Nephron progenitor cell (in vitro differentiated cells): ENCODE data around the gene STX10.

Experiments
- DNase-seq: peaks from one replicate; pipeline ENCODE4 v3.0.0; 2021
- H3K27ac Mint-ChIP-seq: 2 replicates; pipeline ENCODE4 v1.8.0; 2021; ENCODE audit warnings: mild to moderate bottlenecking, moderate library complexity, mixed read lengths
- H3K27me3 Mint-ChIP-seq: 2 replicates; pipeline ENCODE4 v1.8.0; 2021; ENCODE audit warnings: mild to moderate bottlenecking, low read depth, mixed read lengths; ENCODE audit not compliant: poor library complexity
- H3K36me3 Mint-ChIP-seq: 2 replicates; pipeline ENCODE4 v1.8.0; 2021; ENCODE audit warnings: low read depth, mixed read lengths
- H3K4me1 Mint-ChIP-seq: 2 replicates; pipeline ENCODE4 v1.8.0; 2021; ENCODE audit warnings: mixed read lengths
- H3K4me3 Mint-ChIP-seq: 2 replicates; pipeline ENCODE4 v1.8.0; 2021; ENCODE audit warnings: mild to moderate bottlenecking, moderate library complexity, mixed read lengths
- H3K9me3 Mint-ChIP-seq: 2 replicates; pipeline ENCODE4 v1.8.0; 2021; ENCODE audit warnings: mild to moderate bottlenecking, moderate library complexity, mixed read lengths
- TF ChIP-seq, protein P1 (sequence below): fragments of 200-600 bp; sonication (generic); IDR thresholded peaks from 2 replicates; pipeline ENCODE4 v1.5.0; 2021; ENCODE audit warnings: antibody characterized with exemption

The STX10 gene, protein sequence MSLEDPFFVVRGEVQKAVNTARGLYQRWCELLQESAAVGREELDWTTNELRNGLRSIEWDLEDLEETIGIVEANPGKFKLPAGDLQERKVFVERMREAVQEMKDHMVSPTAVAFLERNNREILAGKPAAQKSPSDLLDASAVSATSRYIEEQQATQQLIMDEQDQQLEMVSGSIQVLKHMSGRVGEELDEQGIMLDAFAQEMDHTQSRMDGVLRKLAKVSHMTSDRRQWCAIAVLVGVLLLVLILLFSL

DNA sequence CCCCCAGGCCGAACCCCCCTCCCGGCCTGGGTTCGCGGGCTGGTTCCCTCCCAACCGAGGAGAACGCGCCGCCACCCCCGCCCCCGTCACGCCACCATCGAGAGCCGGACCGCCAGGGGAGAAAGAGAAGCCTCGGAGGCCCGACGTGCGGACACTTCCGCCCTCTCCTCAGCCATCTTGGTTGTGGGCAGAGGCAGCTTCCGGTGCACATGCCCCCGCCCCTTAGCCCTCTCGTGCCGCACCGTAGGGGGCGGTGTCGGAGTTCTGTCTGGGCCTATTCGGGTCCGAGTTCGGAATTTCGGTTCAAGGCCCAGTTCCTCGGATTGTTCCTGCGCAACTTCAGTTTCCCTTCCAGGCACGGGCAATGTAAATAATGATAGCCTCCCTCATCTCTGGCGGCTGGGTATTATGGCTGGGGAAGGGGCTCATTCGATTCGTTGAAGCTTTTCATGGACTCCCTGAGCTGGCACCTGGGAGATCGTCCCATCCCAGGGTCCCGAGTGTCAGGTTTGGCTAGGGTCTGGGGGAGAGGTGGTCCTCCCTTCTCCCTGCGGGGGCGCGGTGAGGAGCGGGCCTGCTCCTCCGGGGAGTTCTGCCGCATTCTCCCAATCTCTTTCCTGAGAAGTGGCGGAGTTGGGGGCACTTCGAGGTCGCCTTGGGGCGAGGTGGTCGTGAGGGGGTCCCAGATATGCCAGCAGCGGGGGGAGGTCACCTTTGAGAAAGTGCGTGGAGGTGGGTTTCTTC, at the start of gene STX10, which contains the start of gene IER2:
STX10 (minus strand) TSS at position 189 of the 744 bp plus-strand sequence. CDS start 202 bp downstream, outside the sequence.
IER2 (plus strand) TSS at position 225 of the 744 bp plus-strand sequence. CDS start 2,776 bp downstream, outside the sequence.
- no peaks in the 10 kb centered on the region for H3K9me3 Mint-ChIP-seq
- peak; percentile 85 for DNase-seq
- peak within 1 kb of the TSS; percentile 96 for H3K4me3 Mint-ChIP-seq
- H3K27ac Mint-ChIP-seq = peak within 1 kb of the TSS; percentile 99
- TF ChIP-seq, protein P1, sequence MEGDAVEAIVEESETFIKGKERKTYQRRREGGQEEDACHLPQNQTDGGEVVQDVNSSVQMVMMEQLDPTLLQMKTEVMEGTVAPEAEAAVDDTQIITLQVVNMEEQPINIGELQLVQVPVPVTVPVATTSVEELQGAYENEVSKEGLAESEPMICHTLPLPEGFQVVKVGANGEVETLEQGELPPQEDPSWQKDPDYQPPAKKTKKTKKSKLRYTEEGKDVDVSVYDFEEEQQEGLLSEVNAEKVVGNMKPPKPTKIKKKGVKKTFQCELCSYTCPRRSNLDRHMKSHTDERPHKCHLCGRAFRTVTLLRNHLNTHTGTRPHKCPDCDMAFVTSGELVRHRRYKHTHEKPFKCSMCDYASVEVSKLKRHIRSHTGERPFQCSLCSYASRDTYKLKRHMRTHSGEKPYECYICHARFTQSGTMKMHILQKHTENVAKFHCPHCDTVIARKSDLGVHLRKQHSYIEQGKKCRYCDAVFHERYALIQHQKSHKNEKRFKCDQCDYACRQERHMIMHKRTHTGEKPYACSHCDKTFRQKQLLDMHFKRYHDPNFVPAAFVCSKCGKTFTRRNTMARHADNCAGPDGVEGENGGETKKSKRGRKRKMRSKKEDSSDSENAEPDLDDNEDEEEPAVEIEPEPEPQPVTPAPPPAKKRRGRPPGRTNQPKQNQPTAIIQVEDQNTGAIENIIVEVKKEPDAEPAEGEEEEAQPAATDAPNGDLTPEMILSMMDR = peak; percentile 24
- peaks cover 12% of the 10 kb centered on the region for H3K36me3 Mint-ChIP-seq
- peaks cover 18% of the 10 kb centered on the region for H3K27me3 Mint-ChIP-seq
- H3K4me1 Mint-ChIP-seq = peaks cover 18% of the 10 kb centered on the region

DNA sequence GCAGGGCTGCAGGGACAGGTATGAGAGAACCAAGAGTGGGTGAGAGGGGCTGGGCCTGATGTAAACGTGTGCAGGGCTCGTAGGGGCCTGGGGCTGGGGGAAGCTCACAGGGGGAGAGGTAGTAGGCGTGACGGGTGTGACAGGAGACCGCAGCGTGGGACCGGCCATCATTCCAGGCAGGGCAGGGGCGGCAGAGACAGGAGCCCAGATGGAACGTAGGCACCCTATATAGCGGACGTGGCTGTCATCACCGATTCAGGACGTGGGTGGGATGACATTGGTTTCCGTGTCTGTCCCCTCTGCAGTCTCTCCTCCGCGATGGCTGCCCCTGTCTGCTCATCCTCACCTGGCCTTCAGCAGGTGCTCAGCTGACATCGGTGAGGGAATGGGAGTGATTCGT, 48.5 kb upstream of the STX10 start:
- Mint-ChIP-seq H3K36me3 (no peaks in the 10 kb centered on the region), H3K27ac (no peak overlapping the region), H3K4me3 (no peak overlapping the region), H3K4me1 (peaks cover 13% of the 10 kb centered on the region), H3K9me3 (no peaks in the 10 kb centered on the region), H3K27me3 (peaks cover 8% of the 10 kb centered on the region)
- no peak for DNase-seq
- TF ChIP-seq, protein P1 = no peak

DNA sequence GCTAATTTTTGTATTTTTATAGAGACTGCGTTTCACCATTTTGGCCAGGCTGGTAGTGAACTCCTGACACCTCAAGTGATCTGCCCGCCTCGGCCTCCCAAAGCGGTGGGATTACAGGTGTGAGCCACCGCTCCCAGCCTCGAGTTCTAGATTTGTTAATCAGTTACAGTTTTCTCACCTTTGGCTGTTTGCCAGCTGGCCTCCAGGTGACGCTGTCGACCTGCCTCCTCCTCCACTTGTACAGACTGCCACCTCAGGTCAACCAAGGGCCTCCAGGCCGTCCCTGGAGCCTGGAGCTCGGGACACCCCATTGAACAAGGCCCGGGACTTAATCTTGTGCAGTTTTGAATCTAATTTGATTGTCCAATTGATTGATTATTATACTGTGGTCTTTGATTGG, 45.5 kb upstream of the STX10 start:
- Mint-ChIP-seq H3K4me1 (peaks cover 15% of the 10 kb centered on the region), H3K27me3 (peaks cover 9% of the 10 kb centered on the region), H3K4me3 (no peak overlapping the region), H3K9me3 (no peaks in the 10 kb centered on the region), H3K36me3 (no peaks in the 10 kb centered on the region), H3K27ac (no peak overlapping the region)
- TF ChIP-seq, protein P1 = peak; percentile 60
- peak; percentile 56 for DNase-seq

DNA sequence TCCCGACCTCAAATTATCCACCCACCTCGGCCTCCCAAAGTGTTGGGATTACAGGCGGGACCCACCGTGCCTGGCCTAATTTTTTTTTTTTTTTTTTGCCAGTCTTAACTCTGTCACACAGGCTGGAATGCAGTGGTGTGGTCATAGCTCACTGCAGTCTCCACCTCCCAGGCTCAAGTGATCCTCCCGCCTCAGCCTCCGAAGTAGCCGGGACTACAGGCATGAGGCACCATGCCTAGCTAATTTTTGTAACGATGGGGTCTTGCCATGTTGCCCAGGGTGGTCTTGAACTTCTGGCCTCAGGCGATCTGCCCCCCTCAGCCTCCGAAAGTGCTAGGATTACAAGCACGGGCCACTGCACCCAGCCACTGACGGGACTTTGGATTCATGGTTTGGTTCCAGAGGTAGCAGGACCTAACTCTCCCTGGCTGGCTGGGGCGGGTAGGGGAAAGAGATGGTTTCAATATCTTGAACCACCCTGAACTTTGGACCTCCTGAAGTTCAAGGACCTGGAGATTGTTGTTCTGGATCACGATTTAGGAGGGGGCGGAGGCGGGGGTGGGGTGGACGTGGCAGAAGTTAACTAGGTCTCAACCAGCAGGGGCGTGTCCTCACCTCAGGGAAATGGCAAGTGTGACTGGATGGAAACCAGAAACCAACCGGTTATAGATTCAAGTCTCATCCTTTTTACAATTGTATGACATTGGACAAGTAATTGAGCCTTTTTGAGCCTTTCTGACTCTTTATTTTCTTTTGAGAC, 40.8 kb upstream of the STX10 start:
- no peak overlapping the region for H3K27ac Mint-ChIP-seq
- no peak overlapping the region for H3K4me3 Mint-ChIP-seq
- DNase-seq = no peak
- no peaks in the 10 kb centered on the region for H3K9me3 Mint-ChIP-seq
- H3K4me1 Mint-ChIP-seq = peaks cover 17% of the 10 kb centered on the region
- TF ChIP-seq, protein P1 = no peak
- H3K36me3 Mint-ChIP-seq = no peaks in the 10 kb centered on the region
- peaks cover 5% of the 10 kb centered on the region for H3K27me3 Mint-ChIP-seq

DNA sequence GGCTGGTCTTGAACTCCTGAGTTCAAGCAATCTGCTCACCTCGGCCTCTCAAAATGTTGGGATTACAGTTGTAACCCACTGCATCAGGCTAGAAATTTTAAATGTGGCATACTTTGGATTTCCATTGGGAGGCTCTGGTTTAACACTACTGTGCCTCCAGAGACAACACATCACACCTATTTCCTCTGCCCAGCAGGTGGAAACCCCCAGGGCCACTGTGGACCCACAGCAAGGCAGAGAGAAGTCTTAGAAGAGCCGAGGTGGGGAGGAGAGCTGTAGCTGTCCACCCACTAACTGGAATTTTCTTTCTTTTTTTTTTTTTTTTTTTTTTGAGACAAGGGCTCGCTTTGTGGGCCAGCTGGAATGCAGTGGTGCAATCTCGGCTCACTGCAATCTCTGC, 39.4 kb upstream of the STX10 start:
- Mint-ChIP-seq H3K27me3 (peaks cover 5% of the 10 kb centered on the region), H3K27ac (no peak overlapping the region), H3K9me3 (no peaks in the 10 kb centered on the region), H3K4me3 (no peak overlapping the region), H3K36me3 (no peaks in the 10 kb centered on the region), H3K4me1 (peaks cover 16% of the 10 kb centered on the region)
- DNase-seq = no peak
- TF ChIP-seq, protein P1 = no peak
